ENCODE measurements around the gene GLB1L3.

GRCh38 chr11:134317103-134317502 lies 40.9 kb downstream of the GLB1L3 start:
- no peak for TF ChIP-seq POLR2A (IDR thresholded peaks at IDR 0.05; ENCODE audit: low read length)
- no peak for TF ChIP-seq GATA1 (IDR thresholded peaks at IDR 0.05; ENCODE audit: low read depth, low read length)
